GM19463 (cell line): Measurements from ENCODE around the gene GFER.

ENCODE experiments used
- ATAC-seq: cut with Tn5 transposase; IDR thresholded peaks from one replicate; pipeline ENCODE4 v1.9.1; 2021; ENCODE audit warnings: mild to moderate bottlenecking, moderate library complexity; ENCODE audit not compliant: unreplicated experiment

GFER gene

DNA sequence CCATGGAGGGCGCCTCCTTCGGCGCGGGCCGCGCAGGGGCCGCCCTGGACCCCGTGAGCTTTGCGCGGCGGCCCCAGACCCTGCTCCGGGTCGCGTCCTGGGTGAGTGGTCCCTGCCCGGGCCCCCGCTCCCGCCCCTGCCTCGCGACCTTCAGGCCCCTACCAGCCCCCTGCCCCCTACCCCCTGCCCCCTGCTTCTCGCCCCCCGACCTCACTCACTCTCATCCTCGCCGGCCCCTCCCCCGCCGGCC is 6.0 kb downstream of the GFER start:
- ATAC-seq, result no peak

DNA sequence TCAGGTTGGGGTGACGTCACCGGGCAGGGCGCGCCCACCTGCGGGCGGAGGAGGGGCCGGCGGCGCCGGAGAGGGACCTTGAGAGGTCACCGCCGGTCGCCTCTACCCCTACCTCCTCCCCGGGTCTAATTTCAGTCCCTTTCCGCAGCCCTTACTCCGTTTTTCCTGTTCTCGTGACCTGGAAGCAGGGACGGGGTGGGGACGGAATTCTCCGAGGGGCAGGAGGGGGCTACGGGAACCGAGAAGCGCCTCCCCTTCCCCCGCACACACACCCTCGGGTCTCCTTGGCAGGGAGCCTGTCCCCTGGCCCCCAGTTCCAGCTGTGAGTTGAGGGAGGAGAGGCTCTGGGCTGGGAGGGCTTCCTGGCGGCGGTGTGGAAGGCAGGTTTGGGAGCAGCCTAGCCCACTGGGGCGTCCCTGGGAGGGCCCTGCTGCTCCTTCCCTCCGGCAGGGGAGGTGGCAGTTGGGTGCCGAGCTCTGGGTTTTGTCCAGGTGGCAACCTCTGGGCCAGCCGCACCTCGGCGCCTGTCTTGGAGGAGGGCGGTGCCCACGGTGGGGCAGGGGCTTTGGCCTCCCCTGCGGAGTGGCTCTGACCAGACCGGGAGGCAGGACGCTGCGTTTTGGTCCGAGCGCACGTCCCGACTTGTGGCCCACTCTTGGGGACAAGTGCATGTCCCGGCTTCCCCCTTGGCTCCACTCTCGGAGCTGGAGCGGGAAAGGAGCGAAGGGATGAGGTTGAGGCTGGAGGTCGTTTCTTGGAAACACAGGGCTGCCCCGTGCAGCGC is 6.5 kb downstream of the GFER start:
- ATAC-seq, result no peak

DNA sequence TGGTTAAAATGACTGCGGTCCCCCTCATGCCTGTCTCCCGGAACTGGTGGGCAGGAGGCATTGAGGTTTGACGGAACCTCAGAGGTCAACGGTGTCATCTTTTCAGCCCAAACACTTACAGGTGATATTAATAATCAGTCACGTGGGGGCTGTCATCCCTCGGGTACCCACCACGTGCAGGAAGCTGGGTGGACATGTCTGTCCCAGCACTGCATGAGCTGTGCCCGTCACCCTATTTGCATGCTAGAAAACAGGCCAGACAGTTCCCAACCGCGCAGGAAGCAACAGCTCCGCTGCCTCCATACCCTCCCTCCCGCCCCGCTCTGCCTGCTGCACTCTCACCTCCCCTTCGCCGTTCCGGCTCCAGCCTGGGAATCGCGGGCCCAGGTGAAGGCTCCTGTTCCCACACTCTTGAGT is 7.2 kb downstream of the GFER start:
- ATAC-seq, result no peak

DNA sequence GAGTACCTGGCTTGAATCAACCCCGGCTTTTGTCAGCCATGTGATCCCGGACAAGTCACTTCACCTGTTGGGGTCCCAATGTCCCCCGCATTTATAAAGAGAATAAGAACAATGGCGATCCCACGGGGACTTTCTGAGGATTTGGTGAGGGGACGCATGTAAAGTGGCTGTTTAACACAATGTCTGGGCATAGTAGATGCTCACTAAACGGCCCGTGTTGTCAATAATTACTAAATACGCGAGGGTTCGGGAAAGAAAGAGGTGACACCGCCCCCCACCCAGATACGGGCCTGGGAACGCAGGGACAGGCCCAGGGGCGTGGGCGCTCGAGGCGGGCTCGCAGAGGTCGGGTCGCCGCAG is 7.6 kb downstream of the GFER start:
- ATAC-seq, result no peak

DNA sequence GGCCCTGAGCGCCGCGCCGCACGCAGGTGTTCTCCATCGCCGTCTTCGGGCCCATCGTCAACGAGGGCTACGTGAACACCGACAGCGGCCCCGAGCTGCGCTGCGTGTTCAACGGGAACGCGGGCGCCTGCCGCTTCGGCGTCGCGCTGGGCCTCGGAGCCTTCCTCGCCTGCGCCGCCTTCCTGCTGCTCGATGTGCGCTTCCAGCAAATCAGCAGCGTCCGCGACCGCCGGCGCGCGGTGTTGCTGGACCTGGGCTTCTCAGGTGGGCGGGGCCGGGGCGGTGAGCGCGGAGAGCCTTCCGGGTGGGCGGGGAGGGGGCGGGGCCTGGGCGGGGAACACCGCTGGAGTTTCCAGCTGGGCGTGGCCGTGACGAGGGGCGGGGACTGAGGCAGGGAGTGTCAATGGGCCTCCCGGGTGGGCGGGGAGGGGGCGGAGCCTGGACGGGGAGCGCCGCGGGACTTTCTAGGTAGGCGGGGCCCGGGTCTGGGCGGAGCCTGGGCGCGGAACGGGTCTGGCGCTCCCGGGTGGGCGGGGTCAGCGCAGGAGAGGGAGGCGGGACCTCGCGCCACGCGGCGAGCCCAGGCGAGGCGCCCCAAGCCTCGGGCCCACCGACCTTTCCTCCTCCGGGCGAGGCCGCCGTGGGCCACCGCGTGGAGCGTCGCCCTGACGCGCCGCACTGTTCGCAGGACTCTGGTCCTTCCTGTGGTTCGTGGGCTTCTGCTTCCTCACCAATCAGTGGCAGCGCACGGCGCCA is 8.1 kb downstream of the GFER start:
- peak; percentile 47 for ATAC-seq

DNA sequence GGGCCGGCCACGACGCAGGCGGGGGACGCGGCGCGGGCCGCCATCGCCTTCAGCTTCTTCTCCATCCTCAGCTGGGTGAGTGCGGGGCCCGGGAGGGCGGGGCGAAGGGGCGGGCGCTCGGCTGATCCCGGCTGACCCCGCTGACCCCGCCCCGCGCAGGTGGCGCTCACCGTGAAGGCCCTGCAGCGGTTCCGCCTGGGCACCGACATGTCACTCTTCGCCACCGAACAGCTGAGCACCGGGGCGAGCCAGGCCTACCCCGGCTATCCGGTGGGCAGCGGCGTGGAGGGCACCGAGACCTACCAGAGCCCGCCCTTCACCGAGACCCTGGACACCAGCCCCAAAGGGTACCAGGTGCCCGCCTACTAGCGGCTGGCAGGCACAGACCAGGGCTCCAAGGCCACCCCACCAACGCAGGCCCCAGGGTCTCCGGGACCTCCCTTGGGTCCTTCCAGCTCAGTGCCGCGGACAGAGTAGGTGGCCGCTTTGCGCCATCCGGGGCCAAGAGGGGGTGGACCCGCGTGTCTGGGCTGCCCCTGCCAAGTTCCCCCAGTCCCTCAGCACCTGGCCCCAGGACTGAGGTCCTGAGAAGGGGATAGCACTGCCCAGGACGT is 8.8 kb downstream of the GFER start:
- ATAC-seq, result no peak

DNA sequence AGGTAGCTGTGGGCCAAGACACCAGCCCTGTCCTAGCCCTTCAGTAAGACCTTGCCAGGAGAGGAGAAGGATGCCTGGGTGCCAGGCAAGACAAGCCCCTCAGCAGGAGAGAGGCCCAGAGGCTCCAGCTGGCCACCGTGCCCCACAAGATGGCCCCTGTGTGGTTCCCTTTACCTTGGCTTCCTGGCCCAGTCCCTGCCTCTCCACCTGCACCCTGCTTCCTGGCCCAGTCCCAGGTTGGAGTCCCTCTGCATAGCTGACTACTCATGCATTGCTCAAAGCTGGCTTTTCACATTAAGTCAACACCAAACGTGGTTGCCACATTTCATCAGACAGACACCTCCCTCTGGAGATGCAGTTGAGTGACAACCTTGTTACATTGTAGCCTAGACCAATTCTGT is 9.7 kb downstream of the GFER start:
- no peak for ATAC-seq

DNA sequence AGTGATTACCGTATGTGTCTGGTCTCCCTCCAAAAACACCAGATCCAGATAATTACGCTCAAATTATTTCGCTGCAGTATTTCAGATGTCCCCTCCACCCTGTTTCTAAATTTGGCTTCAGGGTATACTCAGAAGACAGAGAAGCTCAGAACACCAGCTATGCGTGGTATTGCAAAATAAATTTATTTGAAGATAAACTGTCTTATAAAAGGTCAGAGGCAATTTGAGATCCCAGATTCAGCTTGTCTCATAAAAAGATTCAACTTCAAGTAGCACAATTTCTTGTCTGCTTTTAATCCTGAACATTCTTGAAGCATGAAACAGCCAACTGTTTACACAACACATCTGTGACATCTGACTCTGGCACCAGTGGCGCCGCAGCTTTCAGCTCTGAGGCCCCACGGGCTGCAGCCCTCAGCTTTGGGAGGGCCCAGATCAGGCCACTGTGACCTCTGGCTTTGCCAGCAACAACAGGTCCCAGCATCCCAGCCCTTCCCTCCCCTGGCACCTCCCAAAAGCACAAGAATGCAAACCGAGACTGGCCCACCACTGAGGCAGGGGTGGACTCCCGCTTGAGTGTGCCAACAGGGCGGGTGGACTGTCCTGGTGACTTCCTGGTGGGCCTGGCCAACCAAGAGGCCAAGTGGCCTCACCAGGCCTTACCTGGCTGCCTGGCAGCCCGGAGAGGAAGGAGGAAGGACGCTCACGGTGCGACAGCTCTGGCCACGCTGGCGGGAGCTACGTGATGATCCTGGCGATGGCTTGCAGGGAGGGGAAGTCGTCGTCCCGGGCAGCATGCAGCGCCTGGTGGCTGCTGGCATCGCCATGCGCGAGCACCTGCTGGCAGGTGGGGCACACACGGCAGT is 13.7 kb downstream of the GFER start:
- ATAC-seq, result no peak

DNA sequence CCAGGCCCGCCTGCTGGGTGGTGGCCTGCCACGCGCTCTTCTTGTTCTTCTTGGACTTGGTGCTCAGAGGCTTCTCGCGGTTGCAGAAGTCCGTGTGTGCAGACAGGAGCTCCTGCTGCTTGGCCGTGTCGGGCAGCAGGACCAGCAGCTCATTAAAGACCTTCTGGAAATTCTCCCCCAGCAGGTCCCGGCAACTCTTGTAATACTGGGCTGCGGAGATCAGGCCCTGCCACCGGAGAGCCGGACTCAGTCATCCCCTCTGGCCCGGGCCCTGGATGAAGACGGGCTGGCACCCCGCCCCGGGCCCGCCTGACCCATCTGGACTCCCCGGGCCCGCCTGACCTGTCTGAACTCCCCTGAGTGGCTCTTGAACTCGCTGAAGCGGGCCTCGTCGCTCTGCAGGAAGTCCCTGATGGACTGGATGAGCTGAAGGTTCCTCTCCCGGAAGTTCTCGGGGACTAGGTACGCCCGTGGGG is 14.4 kb downstream of the GFER start:
- no peak for ATAC-seq

DNA sequence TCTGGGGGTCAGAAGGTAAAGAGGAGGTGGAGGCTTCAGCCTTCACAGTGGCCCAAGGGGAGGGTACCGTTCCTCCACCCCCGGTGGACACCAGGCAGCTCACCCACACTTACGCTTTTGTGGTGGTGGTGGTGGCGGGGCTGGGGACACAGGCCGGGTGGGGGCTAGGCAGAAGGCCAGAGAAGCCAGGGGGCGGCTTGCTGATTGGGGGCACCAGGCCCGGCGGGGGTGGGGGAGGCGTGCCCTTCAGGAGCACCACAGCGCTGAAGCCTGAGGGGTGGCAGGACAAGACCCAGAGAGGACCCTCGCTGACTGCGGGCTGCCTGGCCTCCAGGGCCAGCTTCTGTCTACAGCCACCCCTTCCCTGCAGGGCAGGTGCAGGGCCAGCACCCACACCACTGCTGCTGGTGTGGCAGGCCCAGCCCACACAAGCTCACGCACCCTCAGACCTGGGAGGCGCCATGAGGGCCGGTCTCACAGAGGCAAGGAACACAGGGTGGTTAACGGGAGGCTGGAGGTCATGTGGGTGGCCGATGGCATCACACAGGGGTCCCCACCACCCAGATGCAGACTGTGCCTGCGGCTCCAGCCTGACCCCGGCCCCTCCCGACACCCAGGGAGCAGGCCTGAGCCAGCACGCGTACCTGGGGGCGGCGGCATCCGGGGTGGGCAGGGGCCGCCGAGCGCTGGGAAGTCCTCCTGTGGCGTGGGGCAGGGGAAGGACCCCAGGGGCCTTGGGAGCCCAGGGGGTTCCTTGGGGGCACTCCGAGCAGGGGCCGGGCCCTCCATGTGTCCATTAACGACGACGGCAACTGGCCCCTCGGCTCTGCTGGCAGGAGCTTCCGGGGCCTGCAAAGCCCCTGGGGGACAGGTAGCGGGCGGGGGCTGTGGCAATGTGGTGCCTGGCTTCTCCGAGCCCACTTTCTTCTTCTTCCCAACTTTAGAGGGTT is 15.1 kb downstream of the GFER start:
- ATAC-seq, result no peak

DNA sequence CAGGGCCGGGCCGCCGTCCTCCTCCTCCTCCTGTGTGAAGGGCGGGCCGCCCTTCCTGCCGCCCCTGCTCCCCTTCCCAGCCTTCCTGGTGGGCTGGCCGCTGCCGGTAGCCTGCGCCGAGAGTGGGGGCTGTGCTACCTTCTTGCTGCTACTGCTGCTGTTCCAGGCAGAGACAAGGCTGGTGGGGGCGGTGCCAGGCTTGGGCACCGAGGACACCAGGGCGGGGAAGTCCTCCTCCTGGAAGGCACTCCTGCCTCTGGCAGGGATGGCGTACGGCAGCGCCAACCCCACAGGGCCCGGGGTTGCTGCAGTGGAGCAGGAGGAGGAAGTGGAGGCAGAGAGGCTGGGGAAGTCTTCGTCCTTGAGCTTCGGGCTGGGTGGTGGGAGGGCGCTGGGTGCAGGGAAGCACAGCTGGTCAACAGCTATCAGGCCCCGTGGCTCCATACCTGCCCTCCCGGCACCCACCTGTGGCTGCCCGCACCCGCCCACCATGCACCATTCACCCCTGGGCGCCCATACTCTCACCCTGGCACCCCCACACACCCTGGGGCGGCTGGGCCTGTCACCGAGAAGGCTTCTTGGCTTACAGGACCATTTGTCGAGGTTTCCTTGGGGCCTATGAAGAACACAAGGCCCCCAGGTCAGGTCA is 16.0 kb downstream of the GFER start:
- ATAC-seq, result no peak

DNA sequence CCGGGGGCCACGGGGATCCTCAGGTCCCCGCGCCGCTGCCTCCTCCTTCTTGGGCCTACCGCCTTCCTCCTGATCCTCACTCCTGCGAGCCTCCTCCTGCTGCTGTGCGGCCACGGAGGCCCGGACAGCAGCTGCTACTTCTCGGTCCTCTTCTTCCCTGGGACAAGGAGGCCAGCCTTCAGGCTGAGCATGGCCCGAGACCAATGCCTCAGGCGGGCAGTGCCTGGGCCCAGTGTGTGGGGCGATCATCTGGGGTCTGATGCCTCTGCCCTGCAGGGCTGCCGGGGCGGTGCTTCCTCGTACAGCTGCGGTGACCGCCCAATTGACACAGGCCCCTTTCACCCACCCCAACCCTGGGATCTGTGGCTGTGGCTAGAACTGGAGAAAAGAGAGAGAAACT is 17.0 kb downstream of the GFER start:
- no peak for ATAC-seq

DNA sequence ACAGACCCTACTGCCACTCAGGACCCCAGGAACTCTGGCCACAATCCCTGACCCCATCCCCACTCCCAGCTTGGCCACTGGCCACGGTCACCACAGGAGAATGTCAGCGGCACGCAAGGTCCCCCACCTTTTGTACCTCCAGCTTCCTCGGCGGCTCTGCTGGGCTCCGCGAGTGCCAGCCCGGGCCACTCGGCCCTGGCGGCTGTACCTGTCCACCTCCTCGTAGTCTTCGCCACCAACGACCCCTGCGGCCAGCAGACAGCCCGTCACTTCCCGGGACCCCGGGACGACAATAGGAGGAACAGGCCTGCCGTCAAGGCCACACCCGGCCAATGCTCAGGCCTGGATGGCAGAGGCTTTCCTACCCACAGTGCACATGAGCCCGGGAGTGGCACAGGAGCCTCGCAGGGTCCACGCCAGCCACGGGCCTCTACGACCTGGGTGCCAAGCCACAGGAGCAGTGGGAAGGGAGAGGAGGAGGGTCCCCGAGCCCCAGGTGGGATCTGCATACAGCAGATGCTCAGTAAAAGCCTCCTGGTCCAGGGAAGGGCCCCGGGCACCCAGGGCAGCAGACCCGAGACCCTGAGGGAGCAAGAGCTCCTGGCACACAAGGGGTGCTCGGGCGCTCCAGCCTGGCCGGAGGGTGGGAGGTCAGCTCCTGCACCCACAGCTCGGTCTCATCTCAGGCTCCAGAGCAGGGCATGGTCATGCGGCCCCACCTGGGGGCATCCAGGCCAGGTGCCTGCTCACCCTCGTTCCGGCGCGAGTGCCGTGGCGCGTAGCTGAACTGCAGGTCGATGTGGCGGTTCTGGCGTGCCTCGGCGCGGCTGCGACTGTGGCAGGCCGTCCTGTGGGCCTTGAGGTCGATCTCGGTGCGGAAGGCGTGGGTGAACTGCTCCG is 17.7 kb downstream of the GFER start:
- ATAC-seq, result no peak

DNA sequence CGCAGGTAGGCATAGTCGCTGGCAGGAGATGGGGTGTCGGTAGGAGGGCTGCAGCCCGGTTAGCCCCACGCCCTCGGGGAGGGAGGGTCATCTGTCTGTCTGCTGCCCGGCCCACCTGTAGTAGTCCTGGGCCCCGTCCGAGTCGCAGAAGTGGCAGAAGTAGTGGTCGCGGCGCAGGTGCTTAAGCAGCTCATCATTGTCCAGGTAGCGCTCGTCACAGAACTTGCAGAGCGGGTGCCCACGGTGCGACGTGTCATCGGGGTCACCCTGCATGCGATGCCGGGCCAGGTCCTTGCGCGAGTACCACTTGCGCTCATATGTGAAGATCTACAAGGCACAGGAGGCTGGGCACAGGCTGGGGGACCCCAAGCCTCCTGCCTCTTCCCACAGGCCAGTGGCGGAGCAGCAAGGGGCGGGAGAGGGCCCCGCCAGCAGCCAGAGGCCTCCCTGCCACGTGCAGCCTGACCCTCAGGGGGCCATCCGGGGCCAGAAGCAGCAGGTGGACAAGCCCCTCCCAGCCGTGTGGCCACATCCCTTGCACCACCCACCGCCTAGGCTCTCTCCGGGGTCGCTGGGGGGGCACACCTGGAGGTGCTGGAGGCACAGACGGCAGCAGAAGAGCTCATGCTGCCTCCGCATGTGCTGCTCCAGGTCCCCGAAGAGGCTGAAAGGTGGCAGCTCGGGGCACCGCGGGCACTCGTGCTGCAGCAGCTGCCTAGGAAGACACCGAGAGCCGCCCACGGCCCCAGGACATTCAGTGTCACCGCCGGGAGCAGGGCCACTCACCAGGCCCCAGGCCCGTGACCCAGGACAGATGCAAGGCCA is 18.6 kb downstream of the GFER start:
- ATAC-seq, result no peak

DNA sequence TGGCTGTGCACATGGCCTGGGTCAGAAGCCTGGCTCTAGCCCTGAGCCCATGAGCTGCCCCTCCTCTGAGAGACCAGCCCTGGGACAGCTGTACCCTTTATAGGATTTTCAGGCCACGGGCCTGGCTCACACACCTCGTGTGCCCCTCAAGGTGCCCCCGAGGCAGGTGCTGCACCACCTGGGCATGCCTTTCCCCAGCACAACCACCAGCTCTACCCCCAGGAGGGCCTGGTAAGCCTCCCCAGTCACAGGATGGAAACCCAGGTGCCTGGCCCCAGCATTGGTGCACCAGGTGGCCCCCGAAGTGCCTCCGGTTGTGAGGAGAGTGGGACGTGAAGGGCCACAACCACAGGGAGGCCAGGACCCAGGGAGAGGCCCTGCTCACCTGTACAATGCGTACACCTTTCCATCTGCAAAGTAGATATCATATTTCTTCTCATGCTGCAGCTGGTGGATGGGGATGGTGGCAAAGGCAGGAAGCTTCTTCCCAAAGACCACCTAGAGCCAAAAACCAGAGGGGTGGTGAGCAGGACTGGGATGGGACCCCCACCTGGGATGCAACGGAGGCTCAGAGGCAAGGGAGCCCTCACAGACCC is 19.3 kb downstream of the GFER start:
- ATAC-seq, result no peak

DNA sequence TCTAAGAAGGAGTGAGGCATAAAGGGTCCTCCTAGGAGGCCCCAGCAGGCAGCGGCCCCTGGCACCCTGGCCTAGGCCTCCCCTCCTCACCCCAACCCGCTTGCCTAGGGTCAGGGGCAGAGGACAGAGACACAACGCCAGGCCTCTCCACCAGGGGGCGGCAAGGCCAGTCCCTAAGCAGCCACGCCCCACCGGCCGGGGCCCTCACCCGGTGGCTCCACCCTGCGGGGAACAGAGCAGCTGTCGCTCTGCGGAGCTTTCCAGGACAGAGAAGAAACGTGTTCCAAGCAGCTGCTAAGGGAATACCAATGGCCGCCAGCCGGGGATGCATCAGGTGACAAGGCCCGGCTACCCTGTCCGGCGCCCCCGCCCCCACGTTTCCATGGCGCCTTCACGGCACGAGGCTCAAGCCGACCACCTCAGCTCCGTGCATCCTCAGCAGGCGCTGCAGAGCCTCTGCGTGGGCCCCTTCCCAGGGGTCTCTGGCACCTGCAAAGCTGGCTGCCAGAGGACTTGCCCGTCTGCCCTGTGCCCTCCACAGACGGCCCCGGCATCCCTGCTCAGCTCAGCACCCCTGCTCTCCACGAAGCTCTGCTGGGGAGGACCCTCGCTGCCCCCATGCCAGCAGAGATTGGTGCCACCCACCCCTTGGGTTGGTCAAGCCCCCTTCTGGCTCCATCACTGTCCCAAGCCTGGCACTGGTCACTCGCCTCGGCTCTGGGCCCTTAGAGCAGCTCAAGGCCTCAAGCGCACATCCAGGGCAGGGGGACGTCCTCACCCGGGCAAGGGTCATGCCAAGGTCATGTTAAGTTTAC is 20.0 kb downstream of the GFER start:
- peak; percentile 72 for ATAC-seq
